HG02981 (cell line): Measurements from ENCODE around the gene TECTA.
"Not testable (repeated sequence)": the region's sequence is repeated elsewhere in the genome, so short reads cannot be mapped to it uniquely, and the experiment has no call there.

Experiments used
- ATAC-seq: cut with Tn5 transposase; IDR thresholded peaks from one replicate; pipeline ENCODE4 v1.9.1; 2021; ENCODE audit warnings: mild to moderate bottlenecking, moderate library complexity; ENCODE audit not compliant: unreplicated experiment

Gene TECTA

DNA sequence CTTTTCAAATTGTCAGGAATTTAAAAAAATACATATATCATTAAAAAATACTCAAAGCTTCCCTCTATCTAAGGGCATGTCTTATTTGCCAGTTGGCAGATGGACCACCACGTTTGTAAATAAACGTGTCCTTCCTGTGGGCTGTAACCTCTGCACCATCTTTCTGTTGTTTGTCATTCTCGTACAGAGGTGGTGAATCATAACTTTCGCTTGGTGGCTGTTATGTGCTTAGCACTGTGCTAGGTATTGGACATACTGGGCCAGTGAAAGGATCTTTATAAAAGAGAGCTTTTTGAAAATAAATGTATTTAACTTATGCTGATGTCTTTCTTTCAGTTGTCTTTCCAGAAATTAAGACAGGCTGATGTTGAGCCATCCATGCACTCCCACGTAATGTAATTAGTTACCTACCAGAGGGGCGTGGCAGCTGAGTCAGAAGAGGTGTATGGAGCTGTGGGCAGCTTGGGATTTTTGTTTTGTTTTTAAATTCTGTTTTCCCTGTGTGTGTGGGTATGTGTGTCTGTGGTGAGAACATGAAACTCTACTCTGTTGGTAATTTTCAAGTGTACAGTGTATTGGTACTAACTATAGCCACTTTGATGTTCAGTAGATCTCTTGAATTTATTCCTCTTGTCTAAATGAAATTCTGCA lies 62.7 kb downstream of the TECTA start:
- ATAC-seq: no peak

DNA sequence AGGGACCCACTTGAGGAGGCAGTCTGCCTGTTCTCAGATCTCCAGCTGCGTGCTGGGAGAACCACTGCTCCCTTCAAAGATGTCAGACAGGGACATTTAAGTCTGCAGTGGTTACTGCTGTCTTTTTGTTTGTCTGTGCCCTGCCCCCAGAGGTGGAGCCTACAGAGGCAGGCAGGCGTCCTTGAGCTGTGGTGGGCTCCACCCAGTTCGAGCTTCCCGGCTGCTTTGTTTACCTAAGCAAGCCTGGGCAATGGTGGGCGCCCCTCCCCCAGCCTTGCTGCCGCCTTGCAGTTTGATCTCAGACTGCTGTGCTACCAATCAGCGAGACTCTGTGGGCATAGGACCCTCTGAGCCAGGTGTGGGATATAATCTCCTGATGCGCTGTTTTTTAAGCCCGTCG lies 76.6 kb downstream of the TECTA start:
- not testable (repeated sequence) for ATAC-seq

DNA sequence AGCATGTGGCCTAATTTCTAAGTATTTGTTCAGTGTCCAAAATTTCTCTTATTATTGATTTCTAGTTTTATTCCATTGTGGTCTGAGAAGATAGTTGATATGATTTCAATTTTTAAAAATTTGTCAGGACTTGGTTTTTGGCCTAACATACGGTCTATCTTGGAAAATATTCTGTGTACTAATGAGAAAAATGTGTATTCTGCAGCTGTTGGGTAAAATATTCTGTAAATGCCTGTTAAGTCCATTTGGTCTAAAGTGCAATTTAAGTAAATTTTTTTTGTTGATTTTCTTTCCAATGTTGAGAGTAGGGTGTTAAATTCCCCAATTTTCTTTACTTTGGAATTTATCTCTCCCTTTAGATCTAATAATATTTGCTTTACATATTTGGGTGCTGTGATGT lies 78.3 kb downstream of the TECTA start:
- no peak for ATAC-seq

DNA sequence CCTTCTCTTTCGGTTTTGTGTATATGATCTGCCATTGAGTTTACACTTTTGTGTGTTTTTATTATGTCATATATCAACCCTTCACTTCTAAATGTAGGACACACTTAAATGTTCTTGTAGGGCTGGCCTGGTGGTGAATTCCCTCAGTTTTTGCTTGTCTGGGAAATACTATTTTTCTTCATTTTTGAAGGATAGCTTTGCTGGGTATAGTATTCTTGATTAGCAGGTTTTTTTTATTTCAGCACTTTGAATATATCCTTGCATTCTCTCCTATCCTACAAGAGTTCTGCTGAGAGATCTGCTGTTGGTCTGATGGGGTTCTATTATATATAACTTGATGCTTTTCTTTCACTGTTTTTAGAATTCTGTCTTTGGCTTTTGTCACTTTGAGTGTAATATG lies 79.1 kb downstream of the TECTA start:
- ATAC-seq: no peak

DNA sequence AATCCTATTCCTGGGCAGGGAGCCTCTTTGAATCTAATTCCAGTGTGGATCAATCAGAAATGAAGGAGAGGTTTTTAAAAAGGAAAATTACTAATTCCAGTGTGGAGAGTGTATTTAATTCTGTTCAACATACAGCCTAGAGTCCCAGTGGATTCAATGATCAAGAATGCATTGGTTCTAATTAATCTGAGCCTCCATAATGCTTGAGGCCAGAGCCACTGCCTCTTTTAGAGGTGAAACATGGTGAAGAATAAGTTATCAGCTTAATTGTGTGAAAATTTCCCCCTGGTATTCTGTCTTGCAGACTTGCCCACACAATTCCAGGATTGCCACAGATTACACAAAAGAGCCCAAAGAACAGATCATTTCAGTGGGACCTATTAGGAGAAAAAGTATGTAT lies 87.7 kb downstream of the TECTA start:
- no peak for ATAC-seq

DNA sequence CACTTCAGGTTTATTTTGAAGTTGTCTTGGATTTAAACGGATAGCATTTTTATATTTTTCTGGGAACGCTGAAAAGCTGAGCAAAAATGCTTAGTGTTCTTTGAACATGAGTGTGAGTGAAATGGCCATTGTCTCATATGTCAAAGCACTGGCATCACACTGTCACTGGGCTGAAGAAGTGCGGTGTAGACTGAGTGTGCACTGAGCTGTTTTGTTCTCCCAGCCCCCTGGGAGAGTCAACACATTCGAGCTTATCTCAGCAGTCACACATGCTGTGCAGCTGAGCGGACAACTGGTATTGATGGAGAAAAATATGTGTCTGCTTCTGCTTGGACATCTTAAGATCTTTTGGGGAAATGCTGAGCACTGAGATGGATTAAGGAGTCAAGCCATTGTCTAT lies 90.8 kb downstream of the TECTA start:
- ATAC-seq: no peak

DNA sequence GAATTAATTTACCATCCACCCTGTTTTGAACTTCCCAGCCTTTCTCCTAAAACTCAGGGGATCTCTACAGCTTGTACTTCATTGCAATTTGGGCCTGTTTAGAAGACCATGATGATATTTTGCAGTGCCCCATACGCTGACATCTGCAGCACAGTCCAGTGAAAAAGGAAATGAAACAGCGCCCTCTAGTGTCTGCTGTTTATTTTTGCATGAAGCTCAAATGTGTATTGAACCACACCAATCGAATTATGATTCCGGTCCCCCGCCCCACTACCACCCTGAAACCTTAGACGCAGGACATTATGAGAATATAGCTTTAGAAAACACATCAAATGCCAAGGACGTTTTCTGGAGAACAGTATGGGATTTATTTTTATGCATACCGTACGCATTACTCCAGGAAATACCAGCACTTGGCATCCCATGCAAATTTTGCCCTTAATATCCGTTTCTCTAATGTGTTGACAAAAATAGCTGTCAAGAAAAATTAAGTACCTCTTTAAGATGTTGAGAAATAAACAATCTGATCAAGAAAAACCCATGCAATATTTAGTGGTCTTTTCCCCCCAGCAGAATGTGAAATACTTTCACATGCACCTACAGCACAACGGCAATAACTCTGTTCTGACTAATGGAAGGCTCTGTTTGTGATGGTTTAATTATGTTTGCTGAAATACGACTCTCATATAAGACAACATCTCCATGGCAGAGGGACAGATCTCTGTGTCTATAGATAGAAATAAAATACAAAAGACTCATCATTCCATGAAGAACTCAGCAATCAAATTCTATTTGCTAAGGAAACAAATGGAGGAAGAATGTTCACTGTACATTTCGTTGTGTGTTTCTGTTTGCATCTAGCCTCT lies 93.9 kb downstream of the TECTA start:
- ATAC-seq: peak; percentile 69

DNA sequence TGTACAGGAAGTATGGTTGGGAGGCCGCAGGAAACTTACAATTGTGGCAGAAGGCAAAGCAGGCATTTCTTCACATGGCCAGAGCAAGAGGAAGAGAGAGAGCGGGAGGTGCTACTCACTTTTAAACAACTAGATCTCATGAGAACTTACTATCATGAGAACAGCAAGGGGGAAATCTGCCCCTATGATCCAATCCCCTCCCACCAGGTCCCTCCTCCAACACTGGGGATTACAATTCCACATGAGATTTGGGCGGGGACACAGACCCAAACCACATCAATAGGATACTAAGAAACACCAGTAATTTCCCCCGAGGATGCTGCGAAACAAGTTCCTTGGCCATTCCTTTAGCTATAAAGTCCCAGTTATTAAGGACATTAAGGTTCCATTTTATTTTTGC lies 97.4 kb downstream of the TECTA start:
- no peak for ATAC-seq

DNA sequence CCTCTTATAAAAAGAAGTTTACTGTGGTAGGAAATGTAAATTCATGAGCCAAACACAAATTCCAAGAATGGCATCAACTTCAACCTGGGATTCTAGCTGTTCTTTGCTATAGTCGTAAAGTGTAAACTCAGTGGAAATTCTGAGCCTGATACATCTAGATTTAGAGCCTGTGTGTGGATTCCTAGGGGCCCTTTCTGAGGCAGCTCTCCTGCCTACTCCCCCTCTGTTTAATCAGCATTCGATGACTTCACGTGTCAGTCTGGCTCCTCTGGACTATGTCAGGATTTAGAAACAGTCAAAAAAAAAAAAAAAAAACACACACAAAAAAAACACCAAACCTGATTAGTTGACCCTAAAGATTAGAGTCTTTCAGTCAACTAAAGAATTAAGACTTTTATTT lies 98.5 kb downstream of the TECTA start:
- ATAC-seq: no peak

DNA sequence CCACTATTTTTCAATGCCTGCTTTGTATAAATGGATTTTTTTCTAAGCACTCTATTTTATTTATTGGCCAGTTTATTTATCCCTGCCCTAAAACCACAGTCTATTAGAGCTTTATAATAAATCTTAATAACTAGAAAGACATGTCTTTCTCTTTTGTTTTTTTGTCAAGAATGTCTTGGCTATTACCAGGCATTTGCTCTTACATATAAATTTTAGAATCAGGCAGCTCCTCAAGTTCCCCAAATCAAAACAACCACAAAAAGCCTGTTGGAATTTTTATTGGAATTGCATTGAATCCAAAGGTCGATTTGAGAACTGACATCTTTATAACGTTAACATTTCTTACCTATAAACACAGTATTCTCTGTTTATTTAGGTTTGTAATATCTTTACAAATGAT lies 105.8 kb downstream of the TECTA start:
- ATAC-seq: no peak

DNA sequence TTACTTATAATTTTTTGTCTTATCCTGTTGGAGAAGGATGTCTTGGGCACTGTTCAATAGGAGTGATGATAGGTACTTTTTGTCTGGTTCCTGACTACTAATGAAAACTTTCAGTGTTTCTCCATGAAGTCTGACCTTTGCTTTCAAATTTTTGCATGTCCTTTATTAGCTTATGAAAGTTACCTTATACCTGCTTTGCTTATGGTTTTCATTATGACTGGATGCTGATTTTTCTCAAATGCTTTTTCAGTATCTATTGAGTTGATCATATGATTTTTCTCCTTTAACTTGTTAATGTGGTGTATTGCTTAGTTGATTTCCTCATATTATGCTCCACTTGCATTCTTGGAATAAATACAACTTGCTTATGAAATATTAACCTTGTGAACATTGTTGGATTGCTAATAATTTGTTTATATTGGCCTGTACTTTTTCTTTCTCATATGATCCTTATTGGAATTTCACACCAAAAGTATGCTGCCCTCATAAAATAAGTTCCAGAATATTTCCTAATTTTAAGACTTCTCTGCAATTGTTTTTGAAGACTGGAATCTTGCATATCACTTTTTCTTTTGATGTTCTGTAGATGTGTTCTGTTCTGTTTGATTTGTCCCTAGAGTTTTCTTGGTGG lies 106.6 kb downstream of the TECTA start:
- ATAC-seq: no peak

DNA sequence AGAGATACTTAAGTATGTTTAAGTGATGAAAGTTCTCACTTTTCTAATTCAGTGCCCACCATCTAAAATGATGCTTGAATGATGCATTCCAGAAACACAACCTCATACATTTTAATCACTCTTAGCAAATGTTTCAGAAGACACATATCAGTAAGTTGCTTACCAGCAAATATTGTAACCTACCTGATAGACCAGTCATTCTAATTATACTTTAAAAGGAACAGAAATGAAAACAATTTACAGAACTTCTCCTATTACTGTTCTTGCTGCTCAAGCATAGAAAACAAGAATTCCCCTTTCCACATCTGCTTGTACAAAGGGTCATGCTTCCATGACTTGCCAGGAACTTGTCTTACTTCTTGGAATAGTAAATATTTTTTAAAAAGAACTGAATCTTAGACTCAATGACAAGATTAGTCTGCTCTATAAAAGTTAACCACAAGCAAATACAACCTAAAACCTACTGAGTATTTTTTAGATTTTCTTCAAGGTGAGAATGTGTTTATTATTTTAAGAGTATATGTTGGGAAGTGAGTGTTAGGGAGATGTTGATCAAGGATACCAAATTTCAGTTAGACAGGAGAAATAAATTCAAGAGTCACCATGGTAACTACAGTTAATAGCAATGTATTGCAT lies 109.5 kb downstream of the TECTA start:
- no peak for ATAC-seq

DNA sequence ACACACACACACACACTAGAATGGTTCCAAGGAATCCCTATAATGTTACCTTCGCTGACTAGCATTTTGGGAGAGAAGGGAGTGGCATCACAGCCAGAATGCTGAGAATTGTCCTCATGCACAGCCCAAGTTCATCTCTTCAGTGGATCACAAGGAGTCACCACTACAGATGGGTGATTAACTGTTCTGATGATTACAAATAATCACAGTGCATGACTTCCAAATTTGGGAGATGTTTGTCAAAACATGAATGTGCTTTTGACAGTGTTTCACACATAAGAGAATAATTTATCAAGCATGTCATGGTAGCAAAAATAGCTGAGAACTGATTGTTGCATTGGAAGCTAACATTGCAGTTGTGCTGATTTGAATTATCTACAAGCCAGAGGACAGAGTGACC lies 110.6 kb downstream of the TECTA start:
- no peak for ATAC-seq

DNA sequence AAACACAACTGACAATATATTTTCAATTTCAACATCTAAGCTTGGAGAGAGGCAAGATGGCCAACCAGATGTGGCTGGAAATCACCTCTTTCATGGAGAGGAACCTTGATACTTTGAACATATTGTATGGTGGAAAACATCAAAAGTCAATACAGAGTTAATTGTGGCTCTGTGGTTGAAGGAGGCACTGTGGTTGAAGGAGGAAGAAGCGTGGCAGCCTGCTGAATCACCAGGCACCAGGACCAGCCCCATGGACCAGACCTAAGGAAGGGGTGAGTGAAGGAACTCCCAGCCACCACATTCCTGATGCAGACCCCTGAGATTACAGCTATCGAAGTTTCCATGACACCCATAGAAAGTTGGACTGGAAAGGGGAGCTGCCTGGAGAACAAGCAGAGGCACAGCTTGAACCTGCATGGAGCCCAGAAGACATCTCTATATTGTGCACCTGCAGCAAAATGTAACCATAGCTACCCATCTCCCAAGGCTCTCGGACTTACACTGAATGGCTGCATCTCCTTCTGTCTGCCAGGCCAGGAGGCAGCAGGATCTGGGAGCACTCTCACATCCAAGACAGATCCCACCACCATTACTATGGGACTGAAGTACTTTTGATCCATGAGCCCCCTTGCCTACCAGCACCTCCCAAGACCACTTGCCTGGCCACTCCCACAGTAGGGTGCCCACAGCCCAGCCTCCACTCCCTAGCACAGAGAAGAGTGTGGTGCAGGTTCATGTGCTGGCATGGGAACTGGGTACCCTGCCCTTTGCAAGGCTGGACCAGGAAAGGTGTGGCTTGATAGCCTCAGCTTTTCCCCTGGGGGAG lies 111.7 kb downstream of the TECTA start:
- no peak for ATAC-seq

DNA sequence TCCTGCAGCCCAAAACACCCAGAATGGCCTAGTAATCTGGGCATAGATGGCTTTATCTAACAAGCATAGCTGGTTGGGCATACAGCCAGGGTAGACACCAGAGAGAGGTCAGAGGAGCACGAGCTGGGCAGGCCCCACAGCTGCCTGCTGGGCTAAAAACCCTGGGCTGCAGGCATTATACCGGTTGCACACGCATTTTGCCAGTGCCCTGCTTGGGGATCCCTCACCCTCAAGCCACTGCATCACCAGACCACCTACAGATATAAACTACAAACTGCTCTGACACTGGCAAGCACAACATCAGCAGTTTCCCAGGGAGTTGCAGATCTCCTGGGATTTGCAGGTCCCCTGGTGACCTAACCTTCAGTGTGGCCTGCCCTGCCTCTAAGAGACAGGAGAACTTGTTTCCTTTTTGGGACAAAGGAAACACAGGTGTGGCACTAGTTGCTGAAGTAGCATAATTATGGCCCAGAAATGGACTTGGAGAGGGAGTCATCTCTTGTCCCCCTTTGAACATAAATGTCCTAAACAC lies 112.4 kb downstream of the TECTA start:
- ATAC-seq: no peak

DNA sequence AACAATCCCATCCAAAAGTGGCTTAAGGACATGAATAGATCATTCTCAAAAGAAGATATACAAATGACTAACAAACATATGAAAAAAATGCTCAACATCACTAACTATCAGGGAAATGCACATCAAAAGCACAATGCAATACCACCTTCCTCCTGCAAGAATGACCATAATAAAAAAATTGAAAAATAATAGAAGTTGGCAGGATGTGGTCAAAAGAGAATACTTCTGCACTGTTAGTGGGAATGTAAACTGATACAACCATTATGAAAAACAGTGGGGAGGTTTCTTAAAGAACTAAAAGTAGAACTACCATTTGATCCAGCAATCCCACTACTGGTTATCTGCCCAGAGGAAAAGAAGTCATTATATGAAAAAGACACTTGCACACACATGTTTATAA lies 113.8 kb downstream of the TECTA start:
- ATAC-seq: no peak

DNA sequence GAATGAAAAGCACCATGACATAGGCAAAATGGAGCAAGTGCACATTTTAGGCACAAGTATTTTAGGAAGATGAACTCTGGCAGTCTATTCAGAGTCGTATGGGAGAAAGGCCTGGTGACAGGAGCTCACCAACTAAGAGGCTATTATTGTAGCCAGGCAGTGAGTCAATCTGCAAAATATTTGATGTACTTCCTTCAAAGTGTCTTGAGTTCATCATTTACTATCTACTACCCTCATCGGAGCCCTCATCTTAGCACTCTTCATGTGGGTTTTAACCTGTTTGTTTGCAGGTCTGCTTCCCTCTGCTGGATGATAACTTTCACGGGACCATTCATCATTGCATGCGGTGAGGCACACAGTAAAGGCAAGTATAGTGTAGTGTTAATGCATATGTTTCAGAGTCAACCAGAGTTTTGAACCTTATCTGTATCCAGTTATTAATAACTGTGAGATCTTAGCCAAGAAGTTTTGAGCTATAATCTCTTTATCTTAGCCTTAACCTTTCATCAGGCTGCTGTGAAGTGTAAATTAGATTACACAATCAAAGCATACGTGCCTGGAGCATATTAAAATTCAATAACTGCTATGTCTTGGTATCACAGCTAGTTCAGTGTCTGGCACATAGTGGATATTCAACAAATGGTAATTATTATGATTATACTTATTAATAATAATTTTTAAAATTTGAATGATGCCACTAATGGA lies 120.6 kb downstream of the TECTA start:
- ATAC-seq: no peak

DNA sequence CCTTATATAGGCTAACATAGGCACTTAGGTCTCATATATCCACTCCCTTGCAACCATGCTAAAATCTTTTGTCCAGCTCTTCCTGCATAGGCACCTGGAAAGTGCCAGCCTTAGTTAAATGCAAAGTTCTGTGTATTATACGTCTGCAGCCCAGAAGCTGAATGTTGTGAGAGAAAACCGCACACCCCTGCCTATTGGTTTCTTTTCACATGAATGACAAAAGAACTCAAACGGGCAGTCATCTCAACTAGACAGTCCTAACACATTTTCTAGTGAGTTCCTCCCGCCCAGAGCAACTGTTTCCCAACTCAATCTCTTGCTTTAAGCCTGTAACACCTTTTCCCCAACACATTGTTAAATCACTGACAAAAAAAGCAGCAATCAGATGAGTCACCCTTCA lies 122.1 kb downstream of the TECTA start:
- no peak for ATAC-seq

DNA sequence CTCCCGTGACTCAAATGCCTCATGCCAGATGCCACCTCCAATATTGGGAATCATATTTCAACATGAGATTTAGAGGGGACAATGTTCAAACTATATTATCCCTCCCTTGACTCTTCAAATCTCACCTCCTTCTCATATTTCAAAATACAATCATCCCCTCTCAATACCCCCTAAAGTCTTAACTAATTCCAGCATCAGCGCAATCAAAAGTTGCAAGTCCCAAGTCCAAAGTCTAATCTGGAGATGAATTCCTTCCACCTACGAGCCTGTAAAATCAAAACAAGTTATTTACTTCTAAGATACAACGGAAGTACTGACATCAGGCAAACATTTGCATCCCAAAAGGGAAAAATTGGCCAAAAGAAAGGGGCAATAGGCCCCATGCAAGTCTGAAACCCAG lies 124.3 kb downstream of the TECTA start:
- ATAC-seq: no peak
